Thoracic aorta (tissue), 2 donors: Measurements from ENCODE around the gene MLYCD. TPM values are rescaled to one million over a fixed set of nuclear protein-coding genes. Genes with fewer than 3 reads are reported as not detected.

Experiments used
- ATAC-seq: fragments of 150-250 bp; one replicate; pipeline ENCODE4 v1.8.0; 2017; ENCODE audit warnings: low read depth; ENCODE audit not compliant: insufficient number of reproducible peaks, low FRiP score
- DNase-seq: peaks from one replicate; pipeline ENCODE4 v3.0.0-alpha.2; 2020; ENCODE audit warnings: low spot score
- H3K27ac ChIP-seq, 2 donors: fragments of 200-600 bp; sonication (generic); 1 replicate in 1 of 2; 2 replicates in 1 of 2; pipeline ENCODE4 v1.5.1; 2016; ENCODE audit warnings: mild to moderate bottlenecking in 2 of 2, moderate library complexity in 2 of 2
- H3K27me3 ChIP-seq: fragments of 200-600 bp; sonication (generic); replicated peaks from 2 replicates; pipeline ENCODE4 v1.6.0; 2016; ENCODE audit warnings: mild to moderate bottlenecking; ENCODE audit not compliant: insufficient read depth
- H3K36me3 ChIP-seq: fragments of 200-600 bp; sonication (generic); one replicate; pipeline ENCODE4 v1.5.1; 2016
- H3K4me1 ChIP-seq, 2 donors: fragments of 200-600 bp; sonication (generic); 1 replicate in 1 of 2; 2 replicates in 1 of 2; pipeline versions ENCODE4 v1.5.1 to v1.6.0; 2016; ENCODE audit warnings: low read depth in 2 of 2, mild to moderate bottlenecking in 1 of 2; ENCODE audit not compliant: control insufficient read depth in 1 of 2
- H3K4me3 ChIP-seq: fragments of 200-600 bp; sonication (generic); 2 replicates; pipeline ENCODE4 v1.5.1; 2016; ENCODE audit warnings: mild to moderate bottlenecking
- H3K9me3 ChIP-seq: fragments of 200-600 bp; sonication (generic); 2 replicates; pipeline ENCODE4 v1.5.1; 2016
- CTCF ChIP-seq: fragments of 200-600 bp; sonication (generic); IDR thresholded peaks from one replicate; pipeline ENCODE4 v1.5.1; 2019; ENCODE audit warnings: antibody characterized with exemption
- total RNA-seq, 2 donors: library from RNA; depleted of rRNA; stranded (reverse); fragments of >200 nt; gene quantifications; one replicate each; pipeline versions ENCODE4 v1.1.0 to v1.2.3, GENCODE V29; 2016

MLYCD gene
- total RNA-seq, 2 donors from 2014 or later = 14.1 to 23.6 TPM

- no peak for ATAC-seq
These were observed 11.8 kb upstream of the MLYCD start for GRCh38 chr16:83887080-83887479.

DNA sequence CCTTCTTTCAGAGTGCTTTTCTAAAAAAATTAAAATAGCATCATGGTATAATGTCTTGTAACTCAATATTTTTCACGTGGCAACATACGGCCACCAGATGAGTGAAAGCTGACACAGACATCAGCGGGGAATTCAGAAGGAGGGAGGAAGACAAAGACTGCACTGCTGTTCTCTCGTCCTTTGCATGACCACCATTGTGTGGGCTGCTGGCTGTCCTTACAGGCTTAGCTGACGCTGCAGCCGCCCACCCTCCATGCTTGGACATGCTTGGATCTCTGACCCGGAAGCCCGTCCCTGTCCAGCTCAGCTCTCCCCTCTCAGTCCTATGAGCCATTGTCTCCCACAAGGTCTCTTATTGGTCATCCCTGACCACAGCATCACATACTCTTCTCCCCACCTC lies 11.4 kb upstream of the MLYCD start:
- no peak for TF ChIP-seq CTCF
- no peak overlapping the region for H3K4me3 ChIP-seq
- peaks cover 4% of the 10 kb centered on the region for H3K9me3 ChIP-seq
- no peak for ATAC-seq
- H3K36me3 ChIP-seq = no peaks in the 10 kb centered on the region
- H3K27ac ChIP-seq = no peak overlapping the region
- no peak for DNase-seq
- no peaks in the 10 kb centered on the region for H3K4me1 ChIP-seq
- no peaks in the 10 kb centered on the region for H3K27me3 ChIP-seq

More at GRCh38 chr16:83887080-83887479, 11.8 kb upstream of the MLYCD start:
- no peaks in the 10 kb centered on the region for H3K36me3 ChIP-seq
- no peaks in the 10 kb centered on the region for H3K27me3 ChIP-seq
- DNase-seq = no peak
- H3K4me3 ChIP-seq = no peak overlapping the region
- TF ChIP-seq CTCF = no peak
- peaks cover 4% of the 10 kb centered on the region for H3K9me3 ChIP-seq
- H3K27ac ChIP-seq = no peak overlapping the region
- no peaks in the 10 kb centered on the region for H3K4me1 ChIP-seq

- Histone ChIP-seq H3K27me3 (no peaks in the 10 kb centered on the region), H3K36me3 (no peaks in the 10 kb centered on the region), H3K27ac (no peak overlapping the region), H3K9me3 (peaks cover 4% of the 10 kb centered on the region), H3K4me3 (no peak overlapping the region), H3K4me1 (no peaks in the 10 kb centered on the region)
- TF ChIP-seq CTCF = no peak
- DNase-seq (no peak), ATAC-seq (no peak)
These were observed 10.3 kb upstream of the MLYCD start for GRCh38 chr16:83888672-83889044.

DNA sequence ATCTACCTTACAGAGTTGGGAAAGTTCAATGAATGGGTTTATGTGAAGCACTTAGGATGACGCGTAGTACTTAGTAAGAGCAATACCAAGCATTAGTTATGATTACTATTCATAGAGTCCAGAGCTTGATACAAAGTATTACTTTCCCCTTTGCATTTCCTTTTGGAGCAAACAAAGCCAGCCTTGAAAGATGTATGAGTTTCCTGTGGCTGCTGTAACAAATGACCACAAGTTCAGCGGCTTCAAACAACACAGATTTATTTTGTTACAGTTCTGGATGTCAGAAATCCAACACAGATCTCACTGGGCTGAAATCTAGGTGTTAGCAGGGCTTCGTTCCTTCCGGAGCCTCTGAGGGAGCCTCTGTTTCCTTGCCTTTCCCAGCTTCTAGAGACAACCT lies 8.6 kb upstream of the MLYCD start:
- no peaks in the 10 kb centered on the region for H3K36me3 ChIP-seq
- ATAC-seq (no peak), DNase-seq (no peak)
- no peaks in the 10 kb centered on the region for H3K4me1 ChIP-seq
- no peak overlapping the region for H3K4me3 ChIP-seq
- H3K27me3 ChIP-seq = no peaks in the 10 kb centered on the region
- no peak for TF ChIP-seq CTCF
- H3K27ac ChIP-seq = no peak overlapping the region
- H3K9me3 ChIP-seq = peaks cover 4% of the 10 kb centered on the region

DNA sequence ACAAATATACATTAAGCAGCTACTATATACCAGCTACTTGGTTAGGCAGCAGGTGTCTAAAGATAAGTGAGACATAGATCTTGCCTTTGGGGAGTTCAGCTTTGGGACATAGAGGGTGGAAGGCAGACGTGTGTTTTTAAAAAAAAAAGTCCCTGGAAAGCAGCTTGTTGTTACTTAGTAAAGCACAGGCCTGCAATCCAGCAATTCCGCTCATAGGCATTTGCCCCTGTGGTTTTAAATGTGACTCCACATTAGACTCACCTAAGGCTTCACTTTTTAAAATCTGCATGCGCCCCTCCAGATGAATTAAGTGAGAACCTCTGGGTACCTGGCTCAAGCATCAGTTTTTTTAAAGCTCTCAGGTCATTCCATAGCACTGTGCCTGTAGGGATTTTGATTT lies 7.2 kb upstream of the MLYCD start:
- H3K27ac ChIP-seq = no peak overlapping the region
- H3K4me1 ChIP-seq = no peaks in the 10 kb centered on the region
- ATAC-seq (no peak), DNase-seq (no peak)
- no peak overlapping the region for H3K4me3 ChIP-seq
- no peaks in the 10 kb centered on the region for H3K36me3 ChIP-seq
- no peaks in the 10 kb centered on the region for H3K27me3 ChIP-seq
- H3K9me3 ChIP-seq = peaks cover 4% of the 10 kb centered on the region
- no peak for TF ChIP-seq CTCF
